Neural crest cell (in vitro differentiated cells): ENCODE results near the gene PTPRM. TPM values are rescaled to one million over a fixed set of nuclear protein-coding genes. Genes with fewer than 3 reads are reported as not detected.

Experiments used
- DNase-seq: peaks from one replicate; pipeline ENCODE4 v3.0.0; 2021; ENCODE audit warnings: low read depth, mixed read lengths, low spot score
- H3K27ac Mint-ChIP-seq: one replicate; pipeline ENCODE4 v1.8.0; 2021; ENCODE audit warnings: mild to moderate bottlenecking, mixed read lengths; ENCODE audit not compliant: unreplicated experiment
- H3K27me3 Mint-ChIP-seq: 2 replicates; pipeline ENCODE4 v1.8.0; 2021; ENCODE audit warnings: low read depth, mild to moderate bottlenecking, mixed read lengths
- H3K36me3 Mint-ChIP-seq: 2 replicates; pipeline ENCODE4 v1.8.0; 2021; ENCODE audit warnings: low read depth, mild to moderate bottlenecking, mixed read lengths
- H3K4me1 Mint-ChIP-seq: 2 replicates; pipeline ENCODE4 v1.8.0; 2021; ENCODE audit warnings: mixed read lengths
- H3K4me3 Mint-ChIP-seq: one replicate; pipeline ENCODE4 v1.8.0; 2021; ENCODE audit warnings: mild to moderate bottlenecking, mixed read lengths
- H3K9me3 Mint-ChIP-seq: 2 replicates; pipeline ENCODE4 v1.8.0; 2021; ENCODE audit warnings: mixed read lengths
- total RNA-seq: library from RNA; stranded (reverse); gene quantifications from 2 replicates; pipeline ENCODE4 v1.2.1, GENCODE V29; 2021
- TF ChIP-seq, protein P1 (sequence below): fragments of 200-600 bp; sonication (generic); conservative IDR thresholded peaks from 2 replicates; pipeline ENCODE4 v1.5.0; 2021; ENCODE audit warnings: antibody characterized with exemption, mild to moderate bottlenecking

PTPRM gene
- total RNA-seq, 1 donor from 2014 or later = 7.7 TPM

DNA sequence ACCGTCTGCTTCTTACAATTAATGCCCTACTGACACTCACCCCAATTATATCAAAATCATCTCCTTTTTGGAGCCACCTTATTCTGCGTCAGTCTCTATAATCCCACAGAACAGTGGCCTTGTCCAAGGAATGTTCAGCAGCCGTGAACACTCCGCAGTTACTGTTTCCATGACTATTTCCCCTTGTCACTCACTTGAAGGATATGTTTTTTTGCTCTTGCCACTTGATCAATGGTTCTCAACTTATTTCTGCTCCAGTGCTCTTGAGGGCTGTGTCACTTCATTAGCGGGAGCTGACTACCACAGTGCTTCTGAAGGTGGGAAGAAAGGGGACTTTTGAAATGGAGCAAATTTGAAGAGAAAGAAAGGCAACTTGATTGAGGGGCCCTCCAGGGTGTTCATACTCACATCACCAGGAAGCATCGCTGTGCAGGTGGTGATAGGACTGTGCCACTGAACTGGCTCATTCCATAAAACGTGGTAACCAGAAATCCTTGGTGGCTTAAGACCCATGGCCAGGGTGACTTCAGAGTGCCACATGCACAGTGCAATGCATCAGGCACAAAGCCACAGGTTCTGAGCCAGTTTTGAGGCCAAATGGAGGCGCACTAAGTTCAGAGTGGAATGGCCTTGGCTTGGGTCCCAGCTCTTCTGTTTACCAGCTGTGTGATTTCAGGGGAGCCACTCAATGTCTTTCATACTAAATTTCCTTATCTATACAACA lies 721.5 kb downstream of the PTPRM start:
- TF ChIP-seq, protein P1, sequence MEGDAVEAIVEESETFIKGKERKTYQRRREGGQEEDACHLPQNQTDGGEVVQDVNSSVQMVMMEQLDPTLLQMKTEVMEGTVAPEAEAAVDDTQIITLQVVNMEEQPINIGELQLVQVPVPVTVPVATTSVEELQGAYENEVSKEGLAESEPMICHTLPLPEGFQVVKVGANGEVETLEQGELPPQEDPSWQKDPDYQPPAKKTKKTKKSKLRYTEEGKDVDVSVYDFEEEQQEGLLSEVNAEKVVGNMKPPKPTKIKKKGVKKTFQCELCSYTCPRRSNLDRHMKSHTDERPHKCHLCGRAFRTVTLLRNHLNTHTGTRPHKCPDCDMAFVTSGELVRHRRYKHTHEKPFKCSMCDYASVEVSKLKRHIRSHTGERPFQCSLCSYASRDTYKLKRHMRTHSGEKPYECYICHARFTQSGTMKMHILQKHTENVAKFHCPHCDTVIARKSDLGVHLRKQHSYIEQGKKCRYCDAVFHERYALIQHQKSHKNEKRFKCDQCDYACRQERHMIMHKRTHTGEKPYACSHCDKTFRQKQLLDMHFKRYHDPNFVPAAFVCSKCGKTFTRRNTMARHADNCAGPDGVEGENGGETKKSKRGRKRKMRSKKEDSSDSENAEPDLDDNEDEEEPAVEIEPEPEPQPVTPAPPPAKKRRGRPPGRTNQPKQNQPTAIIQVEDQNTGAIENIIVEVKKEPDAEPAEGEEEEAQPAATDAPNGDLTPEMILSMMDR = no peak
- no peaks in the 10 kb centered on the region for H3K36me3 Mint-ChIP-seq
- H3K27me3 Mint-ChIP-seq = no peaks in the 10 kb centered on the region
- peaks cover 25% of the 10 kb centered on the region for H3K4me1 Mint-ChIP-seq
- H3K9me3 Mint-ChIP-seq = no peaks in the 10 kb centered on the region
- H3K4me3 Mint-ChIP-seq = no peak overlapping the region
- no peak for DNase-seq
- no peak overlapping the region for H3K27ac Mint-ChIP-seq

DNA sequence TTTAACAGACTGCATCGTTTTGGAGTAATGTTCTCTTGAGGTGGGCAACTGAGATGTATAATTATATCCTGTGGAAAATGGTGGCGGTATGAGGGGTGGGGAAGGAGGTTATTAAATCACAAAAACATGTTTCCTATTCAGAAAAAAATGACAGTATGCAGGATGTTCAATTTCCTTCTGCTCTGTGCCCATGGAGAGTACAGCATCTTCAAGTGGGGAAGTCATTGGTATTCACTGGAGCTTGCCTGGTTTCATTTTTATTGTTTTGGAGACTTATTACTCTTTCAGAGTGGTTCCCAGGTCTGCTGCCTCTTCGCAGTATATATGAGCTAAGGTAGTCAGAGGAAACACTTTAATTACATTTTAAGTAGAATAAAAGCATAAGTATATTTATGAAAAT lies 723.3 kb downstream of the PTPRM start:
- Mint-ChIP-seq H3K4me3 (no peak overlapping the region), H3K9me3 (no peaks in the 10 kb centered on the region), H3K4me1 (peaks cover 25% of the 10 kb centered on the region), H3K36me3 (no peaks in the 10 kb centered on the region), H3K27ac (no peak overlapping the region), H3K27me3 (no peaks in the 10 kb centered on the region)
- TF ChIP-seq, protein P1 = no peak
- DNase-seq = no peak

DNA sequence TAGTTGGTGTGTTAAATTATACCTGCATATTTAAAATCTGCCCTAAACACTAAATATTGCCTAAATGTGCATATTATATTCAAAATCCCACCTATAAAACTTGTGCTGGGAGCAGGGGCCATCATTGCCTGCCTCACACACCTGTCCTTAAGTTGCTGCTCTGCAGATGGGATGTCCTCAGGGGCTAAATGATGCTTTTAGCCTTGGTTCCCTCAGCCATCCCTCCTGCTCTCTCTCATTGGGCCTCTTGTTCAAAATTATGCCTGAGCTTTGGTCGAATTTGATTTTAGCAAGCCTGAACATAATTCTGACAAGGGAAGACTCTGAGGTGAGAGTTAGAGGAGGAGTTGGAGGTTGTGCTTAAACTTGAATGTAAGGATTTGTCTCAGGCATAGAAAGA lies 723.8 kb downstream of the PTPRM start:
- peaks cover 25% of the 10 kb centered on the region for H3K4me1 Mint-ChIP-seq
- H3K9me3 Mint-ChIP-seq = no peaks in the 10 kb centered on the region
- no peak overlapping the region for H3K27ac Mint-ChIP-seq
- no peak overlapping the region for H3K4me3 Mint-ChIP-seq
- TF ChIP-seq, protein P1 = no peak
- no peaks in the 10 kb centered on the region for H3K27me3 Mint-ChIP-seq
- no peaks in the 10 kb centered on the region for H3K36me3 Mint-ChIP-seq
- no peak for DNase-seq

DNA sequence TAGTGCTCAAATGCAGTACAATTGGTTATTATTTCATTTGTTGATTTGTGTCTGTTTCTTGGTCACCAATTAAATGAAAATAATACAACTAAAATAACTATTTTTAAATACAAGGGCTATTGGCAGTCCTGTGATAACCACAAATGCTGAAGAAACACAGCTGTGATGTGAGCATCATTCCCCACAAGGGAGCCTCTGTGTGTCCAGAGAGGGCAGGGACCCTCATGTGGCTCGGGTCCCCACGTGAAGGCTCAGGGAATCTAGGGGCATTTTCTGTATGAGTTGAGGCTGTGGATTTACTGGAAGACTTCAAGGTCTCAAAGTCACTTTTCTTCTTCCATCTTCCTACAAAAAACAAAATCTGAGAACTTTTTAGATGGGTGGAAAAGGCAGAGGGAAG lies 726.1 kb downstream of the PTPRM start:
- Mint-ChIP-seq H3K27ac (no peak overlapping the region), H3K27me3 (no peaks in the 10 kb centered on the region), H3K4me1 (peaks cover 25% of the 10 kb centered on the region), H3K9me3 (no peaks in the 10 kb centered on the region), H3K36me3 (no peaks in the 10 kb centered on the region), H3K4me3 (no peak overlapping the region)
- TF ChIP-seq, protein P1 = no peak
- no peak for DNase-seq

DNA sequence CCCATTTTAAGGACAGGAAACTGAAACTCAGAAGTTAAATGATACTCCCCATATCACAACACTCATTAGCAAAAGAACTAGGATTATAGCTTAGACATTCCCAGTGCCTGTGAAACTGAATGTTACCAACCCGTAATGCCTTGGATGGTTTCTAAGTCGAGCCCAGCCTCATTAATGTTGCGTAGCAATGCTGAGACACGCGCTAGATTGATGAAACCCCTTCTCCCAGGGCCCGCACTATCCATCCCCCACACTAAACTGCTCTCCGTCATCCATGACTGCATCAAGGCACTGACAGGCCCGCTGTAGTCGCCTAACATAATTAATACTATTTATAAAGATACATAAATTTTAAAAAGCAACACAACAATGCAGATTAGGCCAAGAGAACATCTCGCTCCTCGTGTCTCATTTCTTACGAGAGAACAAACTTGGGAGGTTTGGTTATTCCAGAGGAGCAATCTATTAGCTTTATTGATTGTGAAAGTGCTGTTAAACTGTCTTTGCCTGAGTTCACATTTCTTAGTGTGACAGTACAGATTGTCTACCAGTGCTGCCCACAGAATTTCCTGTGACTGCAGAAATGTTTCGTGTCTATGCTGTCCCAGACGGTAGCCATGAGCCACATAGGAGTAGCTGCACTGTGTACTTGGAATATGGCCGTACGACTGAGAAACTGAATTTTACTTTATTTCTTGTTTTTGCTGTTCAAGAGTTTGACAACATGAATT lies 729.9 kb downstream of the PTPRM start:
- no peak for DNase-seq
- Mint-ChIP-seq H3K4me1 (peaks cover 10% of the 10 kb centered on the region), H3K27ac (no peak overlapping the region), H3K36me3 (no peaks in the 10 kb centered on the region), H3K9me3 (no peaks in the 10 kb centered on the region), H3K4me3 (no peak overlapping the region), H3K27me3 (no peaks in the 10 kb centered on the region)
- TF ChIP-seq, protein P1 = no peak
